ENCODE data around the gene BCR.

BCR gene

DNA sequence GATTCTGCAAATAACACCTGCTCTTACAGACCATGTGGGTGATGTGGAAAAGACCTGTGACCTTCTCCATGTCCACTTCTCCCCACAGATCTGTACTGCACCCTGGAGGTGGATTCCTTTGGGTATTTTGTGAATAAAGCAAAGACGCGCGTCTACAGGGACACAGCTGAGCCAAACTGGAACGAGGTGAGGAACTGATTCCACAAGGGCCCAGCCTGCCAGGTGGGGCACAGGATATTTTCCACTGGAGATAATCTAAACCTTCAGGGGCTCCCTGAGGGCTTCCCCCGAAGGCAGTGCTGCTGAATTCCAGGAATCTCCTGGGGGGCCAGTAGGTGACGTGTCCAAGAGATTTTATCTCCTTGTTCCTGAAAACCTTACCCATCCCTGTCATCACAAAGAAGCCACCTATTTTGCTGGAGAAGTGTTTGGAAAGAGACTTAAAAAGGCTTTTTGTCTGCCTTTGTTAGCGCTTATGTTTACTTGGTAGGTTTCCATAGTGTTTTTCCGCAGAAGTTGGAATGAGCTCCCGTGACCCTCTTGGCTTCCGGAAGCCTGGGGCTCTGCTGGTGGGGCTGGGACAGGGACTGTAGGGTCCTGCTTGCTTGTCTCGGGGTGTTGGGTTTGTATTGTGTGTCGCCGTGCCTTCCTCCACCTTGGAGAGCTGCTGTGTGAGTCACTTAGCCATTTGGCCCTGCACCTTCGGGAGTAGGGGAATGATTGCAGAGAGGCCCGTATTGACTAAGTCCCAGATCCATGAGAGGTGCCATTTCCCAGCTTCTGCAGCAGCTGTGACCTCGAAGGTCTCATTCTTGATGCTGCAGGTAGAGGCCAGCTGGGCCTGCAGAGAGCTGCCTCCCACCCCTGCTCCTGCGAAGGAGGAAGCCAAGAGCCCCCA is 112.4 kb downstream of the BCR start:
- DNase-seq (ENCODE audit: low spot score), result no peak
- TF ChIP-seq, protein P1, sequence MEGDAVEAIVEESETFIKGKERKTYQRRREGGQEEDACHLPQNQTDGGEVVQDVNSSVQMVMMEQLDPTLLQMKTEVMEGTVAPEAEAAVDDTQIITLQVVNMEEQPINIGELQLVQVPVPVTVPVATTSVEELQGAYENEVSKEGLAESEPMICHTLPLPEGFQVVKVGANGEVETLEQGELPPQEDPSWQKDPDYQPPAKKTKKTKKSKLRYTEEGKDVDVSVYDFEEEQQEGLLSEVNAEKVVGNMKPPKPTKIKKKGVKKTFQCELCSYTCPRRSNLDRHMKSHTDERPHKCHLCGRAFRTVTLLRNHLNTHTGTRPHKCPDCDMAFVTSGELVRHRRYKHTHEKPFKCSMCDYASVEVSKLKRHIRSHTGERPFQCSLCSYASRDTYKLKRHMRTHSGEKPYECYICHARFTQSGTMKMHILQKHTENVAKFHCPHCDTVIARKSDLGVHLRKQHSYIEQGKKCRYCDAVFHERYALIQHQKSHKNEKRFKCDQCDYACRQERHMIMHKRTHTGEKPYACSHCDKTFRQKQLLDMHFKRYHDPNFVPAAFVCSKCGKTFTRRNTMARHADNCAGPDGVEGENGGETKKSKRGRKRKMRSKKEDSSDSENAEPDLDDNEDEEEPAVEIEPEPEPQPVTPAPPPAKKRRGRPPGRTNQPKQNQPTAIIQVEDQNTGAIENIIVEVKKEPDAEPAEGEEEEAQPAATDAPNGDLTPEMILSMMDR (IDR thresholded peaks at IDR 0.05; ENCODE audit: borderline replicate concordance, control extremely low read depth, extremely low read depth, insufficient read depth, missing control alignments), result no peak
- in situ Hi-C loops (cut with MboI; ENCODE audit: low sequenced_read_pairs, unreplicated experiment), result no loop called here

DNA sequence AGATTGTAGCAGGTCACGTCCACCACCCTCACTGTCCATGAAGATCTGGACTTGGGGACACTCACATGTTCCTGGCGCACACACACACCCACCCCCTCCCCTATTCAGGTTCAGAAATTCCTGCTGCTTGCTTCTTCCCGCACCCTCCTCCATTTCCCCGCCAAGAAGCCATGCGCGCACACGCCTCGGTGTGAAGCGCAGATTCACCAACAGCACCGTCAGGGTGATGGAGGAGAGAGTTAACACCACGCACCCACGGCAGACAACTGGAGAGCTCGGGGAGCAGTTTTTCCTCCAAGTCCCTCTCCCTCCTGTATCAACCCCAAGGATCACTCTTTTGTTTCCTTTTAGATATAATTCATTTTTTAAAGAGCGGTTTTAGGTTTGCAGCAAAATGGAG is 113.4 kb downstream of the BCR start:
- TF ChIP-seq, protein P1 (IDR thresholded peaks at IDR 0.05; ENCODE audit: borderline replicate concordance, control extremely low read depth, extremely low read depth, insufficient read depth, missing control alignments), result no peak
- DNase-seq (ENCODE audit: low spot score), result no peak
- in situ Hi-C loops (cut with MboI; ENCODE audit: low sequenced_read_pairs, unreplicated experiment), result no loop called here

DNA sequence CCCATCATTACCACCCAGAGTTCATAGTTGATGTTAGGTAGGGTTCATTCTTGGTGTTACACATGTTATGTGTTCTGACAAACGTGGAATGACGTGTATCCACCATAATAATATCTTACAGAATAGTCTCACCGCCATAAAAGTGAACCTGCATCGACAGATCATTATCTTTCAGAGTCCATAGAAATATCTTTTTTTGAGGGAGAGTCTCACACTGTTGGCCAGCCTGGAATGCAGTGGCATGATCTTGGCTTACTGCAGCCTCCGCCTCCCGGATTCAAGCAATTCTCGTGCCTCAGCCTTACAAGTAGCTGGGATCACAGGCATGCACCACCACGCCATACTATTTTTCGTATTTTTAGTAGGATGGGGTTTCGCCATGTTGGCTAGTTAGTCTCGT is 113.9 kb downstream of the BCR start:
- TF ChIP-seq, protein P1 (IDR thresholded peaks at IDR 0.05; ENCODE audit: borderline replicate concordance, control extremely low read depth, extremely low read depth, insufficient read depth, missing control alignments), result no peak
- DNase-seq (ENCODE audit: low spot score), result no peak
- in situ Hi-C loops (cut with MboI; ENCODE audit: low sequenced_read_pairs, unreplicated experiment), result no loop called here

DNA sequence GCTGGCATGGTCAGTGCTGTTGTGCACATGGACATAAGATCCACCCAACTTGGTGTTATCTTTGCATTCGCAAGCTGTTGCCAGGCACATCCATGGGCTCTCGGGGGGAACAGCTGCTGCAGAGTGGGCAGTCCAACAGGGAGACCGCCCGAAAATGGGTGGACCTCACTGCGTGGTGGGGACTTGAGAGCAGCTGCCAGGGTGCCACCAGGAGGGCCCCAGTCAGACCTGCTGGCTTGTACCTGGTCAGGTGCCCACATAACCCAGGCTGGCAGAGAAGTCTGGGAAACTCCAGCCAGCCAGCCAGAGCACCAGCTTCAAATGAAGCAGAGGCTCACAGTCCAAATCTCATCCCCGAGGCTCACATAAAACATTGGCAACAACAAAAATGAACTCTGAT is 120.2 kb downstream of the BCR start:
- in situ Hi-C loops (cut with MboI; ENCODE audit: low sequenced_read_pairs, unreplicated experiment), result no loop called here
- DNase-seq (ENCODE audit: low spot score), result no peak
- TF ChIP-seq, protein P1 (IDR thresholded peaks at IDR 0.05; ENCODE audit: borderline replicate concordance, control extremely low read depth, extremely low read depth, insufficient read depth, missing control alignments), result no peak

DNA sequence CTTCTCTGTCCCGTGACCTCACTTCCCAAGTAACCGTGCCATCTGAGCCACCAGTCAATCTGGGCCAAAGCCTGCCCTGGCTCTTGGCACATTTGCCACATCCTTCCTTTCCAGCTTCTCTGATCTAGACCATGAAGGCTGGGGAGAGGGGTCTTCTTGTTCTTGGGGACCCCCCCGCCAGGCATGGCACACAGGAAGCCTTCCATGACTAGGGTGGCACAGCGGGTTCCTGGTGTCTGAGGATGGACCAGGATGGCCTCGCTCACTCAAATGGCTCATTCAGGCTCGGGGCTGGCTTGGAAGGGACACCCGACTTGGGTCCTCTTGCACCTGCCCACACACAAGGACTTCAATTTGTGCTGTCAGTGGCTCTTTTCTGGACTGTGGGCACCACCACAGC is 121.3 kb downstream of the BCR start:
- TF ChIP-seq, protein P1 (IDR thresholded peaks at IDR 0.05; ENCODE audit: borderline replicate concordance, control extremely low read depth, extremely low read depth, insufficient read depth, missing control alignments), result no peak
- in situ Hi-C loops (cut with MboI; ENCODE audit: low sequenced_read_pairs, unreplicated experiment), result no loop called here
- no peak for DNase-seq (ENCODE audit: low spot score)

DNA sequence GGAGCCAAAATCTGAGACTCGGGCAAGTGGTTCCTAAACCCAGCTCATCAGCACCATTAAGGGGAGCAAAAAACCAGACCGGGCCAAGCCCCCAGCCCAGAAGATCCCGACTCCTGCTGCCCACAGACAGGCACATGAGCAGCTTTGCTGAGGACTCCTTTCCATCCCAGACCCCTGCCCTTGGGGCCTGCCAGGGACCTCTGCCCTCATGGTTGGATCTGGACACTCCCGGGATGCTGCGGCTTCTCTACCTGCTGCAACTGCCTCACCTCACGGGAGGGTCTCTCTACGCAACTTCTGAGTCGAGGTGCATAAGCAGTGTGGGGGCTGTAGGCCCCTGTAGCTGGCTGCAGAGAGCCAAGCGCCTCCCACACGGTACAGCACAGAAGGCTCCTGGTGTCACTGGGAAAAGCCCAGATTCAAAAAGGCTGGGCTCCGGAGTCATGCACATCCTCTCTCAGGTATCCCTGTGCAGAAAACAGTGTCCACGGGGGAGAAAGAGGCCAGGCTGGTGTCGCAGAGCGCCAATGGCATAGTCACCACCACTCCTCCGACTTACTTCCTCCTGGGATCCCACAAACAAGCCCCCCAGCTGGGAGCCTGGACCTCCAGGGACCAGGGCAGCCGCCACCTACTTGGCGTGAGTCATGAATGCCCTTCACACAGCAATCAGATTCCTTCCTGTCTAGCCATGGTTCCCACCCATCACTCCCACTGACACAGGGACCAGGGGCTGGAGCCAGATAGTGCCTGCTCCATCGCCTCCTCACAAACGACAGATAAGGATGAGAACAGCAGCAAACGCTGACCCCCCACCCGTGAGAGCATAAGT is 122.1 kb downstream of the BCR start:
- TF ChIP-seq, protein P1 (IDR thresholded peaks at IDR 0.05; ENCODE audit: borderline replicate concordance, control extremely low read depth, extremely low read depth, insufficient read depth, missing control alignments), result no peak
- in situ Hi-C loops (cut with MboI; ENCODE audit: low sequenced_read_pairs, unreplicated experiment), result no loop called here
- DNase-seq (ENCODE audit: low spot score), result no peak

Data from GM13976 (cell line).